ACHN (cell line): ENCODE data around the gene C8G.
A peak's percentile ranks its signal among the peaks of the same experiment; 100 is the strongest.

Experiments
- DNase-seq: peaks from one replicate; pipeline ENCODE4 v3.0.0-alpha.2; 2015
- in situ Hi-C: cut with HindIII; loops from 2 replicates; pipeline ENCODE4 v1.10.0; 2017; ENCODE audit warnings: low sequenced_read_pairs, low pct_ligation_motif_present, low pct_unique_long_range_greater_than_20kb

C8G gene

DNA sequence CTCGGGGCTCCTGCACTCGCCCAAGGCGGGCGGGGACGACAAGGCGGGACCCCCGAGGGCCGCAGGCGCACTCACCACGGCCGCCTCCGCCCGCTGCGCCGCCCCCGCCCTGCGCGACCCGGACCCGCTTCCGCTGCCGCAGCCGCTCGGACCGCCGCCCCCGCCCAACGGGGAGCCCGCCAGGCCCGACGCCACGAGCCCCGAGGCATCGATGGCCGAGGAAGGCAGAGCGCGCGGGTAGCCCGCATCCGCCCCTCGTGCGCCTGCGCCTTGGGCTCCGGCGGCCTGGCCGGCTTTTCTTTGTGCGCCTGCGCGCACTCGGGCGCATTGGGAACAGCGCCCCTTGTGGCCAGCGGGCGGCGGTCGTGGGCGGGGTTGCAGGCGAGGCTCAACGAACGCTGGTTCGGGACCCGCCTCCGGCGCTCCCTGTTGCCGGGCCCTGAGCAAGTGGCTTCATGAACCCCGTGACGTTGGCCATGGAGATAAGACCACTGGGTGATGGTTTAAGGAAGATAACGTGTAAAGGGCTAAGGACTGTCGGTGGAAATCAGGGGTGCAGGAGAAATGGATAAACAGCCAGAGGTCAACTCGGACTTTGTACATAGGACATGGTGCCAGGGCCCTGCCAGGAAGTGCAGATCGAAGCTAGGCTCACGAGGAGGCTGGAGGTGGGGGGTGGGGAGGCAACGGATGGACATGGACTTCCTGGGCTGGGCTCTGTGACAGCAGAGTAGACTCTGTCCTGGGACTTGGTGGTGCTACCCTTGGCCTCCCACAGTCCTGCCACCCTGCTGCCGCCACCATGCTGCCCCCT, at the start of gene C8G, which contains the start of gene FBXW5:
C8G (plus strand) TSS at position 725 of the 814 bp plus-strand sequence; CDS start at position 803, 78 bp downstream.
FBXW5 (minus strand) TSS at position 220 of the 814 bp plus-strand sequence. CDS start 655 bp downstream, outside the sequence.
- in situ Hi-C loops: no loop called here

DNA sequence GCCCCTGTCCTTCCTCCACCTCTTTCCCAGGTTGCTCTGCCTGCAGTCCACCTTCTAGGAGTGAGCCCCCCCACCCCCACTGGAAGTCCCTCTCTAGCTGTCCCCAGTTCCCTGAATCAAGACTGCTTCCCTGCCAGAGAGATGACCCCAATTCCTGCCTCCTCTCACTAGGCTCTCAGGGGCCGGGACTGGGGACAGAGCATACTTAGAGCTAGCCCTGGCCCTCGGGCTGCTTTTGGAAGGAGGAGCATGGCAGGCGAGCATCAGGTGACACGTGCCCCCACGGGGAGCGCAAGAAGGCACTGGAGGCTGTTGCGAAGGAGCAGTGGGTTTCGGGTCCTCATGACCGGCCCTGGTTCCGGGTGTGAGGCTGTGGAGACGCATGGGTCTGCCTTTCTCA, 49.0 kb upstream of the C8G start:
- in situ Hi-C loops: no loop called here
- DNase-seq: no peak

More for the DNA sequence above, at the start of gene C8G, which contains the start of gene FBXW5:
- peak; percentile 91 for DNase-seq

DNA sequence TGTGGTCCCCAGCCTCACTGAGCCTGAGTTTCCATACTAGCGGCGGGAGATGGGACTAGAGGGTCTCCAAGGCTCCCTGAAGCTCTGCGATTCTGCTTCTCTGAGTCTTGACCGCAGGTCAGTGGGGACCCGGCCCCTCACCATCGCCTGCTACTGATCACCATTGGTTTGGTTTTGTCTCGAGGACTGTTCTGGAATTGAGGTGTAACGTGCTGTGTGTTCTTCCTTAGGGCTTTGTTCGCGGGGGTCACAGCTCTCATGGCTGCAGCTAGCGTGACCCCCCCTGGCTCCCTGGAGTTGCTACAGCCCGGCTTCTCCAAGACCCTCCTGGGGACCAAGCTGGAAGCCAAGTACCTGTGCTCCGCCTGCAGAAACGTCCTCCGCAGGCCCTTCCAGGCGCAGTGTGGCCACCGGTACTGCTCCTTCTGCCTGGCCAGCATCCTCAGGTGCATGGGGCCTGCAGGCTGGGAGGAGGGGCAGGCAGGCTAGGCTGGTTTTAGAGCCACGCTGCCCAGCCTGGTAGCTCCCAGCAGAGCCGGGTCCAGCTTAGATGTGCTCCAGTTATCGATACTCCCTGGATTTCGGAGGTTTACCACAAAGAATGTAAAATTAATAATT, 46.5 kb upstream of the C8G start:
- no peak for DNase-seq
- in situ Hi-C loops: no loop called here

DNA sequence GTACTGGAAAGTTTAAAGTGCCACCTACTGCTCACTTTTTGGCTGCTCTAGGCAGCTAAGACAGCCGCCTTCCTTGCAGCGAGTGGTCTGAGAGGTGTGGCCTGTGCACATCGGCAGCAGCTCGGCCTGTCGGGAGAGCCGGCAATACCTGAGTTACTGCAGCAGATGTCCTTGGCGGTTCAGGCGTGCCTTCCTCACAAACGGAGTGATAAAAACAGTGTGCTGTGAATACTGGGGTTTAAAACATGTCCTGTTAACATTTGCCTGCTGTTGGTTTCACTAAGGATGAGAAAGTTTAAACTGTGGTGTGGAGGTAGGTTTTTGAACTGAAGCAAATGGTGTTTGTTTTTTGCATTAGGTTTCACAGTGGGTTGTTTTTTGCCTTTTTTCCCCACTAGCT, 45.8 kb upstream of the C8G start:
- no peak for DNase-seq
- in situ Hi-C loops: no loop called here

DNA sequence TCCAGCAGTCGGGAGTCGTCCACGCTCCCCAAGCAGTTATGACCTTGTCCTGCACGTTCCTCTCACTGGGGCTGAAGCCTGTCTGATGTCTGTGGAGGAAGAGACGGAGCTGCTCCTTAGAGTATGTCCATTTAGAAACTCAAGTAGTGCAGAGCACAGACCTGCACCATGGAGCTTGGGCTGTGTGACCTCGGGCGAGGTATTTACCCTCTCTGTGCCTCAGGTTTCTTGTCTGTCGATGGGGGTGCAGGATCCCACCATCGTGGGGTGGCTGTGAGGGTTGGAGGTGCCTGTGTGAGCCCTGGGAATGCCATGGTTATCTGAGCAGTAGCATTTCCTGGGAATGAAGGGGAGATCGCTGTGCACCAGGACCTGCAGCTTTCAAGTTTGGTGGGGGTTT, 44.5 kb upstream of the C8G start:
- in situ Hi-C loops: no loop called here
- DNase-seq: no peak

DNA sequence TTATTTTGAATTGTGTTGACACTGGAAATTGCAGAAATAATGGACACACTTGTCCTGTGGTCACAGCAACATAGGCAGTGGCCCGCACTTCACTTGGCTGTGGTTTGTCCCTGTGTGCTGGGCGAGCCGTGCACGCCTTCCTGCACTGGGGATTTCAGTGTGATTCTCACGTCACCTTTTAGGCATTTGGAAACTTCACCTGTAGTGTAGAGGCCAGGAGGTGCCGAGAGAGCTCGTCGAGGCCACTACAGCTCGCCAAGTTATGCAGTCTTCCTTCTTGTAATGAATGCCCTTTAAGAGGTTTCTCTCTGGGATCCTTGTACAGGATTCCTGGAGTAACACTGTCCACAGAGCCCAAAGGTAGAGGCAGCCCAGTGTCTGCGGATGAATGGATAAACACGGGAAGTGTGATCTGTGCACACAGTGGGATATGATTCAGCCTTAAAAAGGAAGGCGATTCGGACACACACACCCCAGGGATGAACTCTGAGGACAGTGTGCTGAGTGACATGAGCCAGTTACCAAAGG, 44.0 kb upstream of the C8G start:
- in situ Hi-C loops: no loop called here
- DNase-seq: peak; percentile 48

DNA sequence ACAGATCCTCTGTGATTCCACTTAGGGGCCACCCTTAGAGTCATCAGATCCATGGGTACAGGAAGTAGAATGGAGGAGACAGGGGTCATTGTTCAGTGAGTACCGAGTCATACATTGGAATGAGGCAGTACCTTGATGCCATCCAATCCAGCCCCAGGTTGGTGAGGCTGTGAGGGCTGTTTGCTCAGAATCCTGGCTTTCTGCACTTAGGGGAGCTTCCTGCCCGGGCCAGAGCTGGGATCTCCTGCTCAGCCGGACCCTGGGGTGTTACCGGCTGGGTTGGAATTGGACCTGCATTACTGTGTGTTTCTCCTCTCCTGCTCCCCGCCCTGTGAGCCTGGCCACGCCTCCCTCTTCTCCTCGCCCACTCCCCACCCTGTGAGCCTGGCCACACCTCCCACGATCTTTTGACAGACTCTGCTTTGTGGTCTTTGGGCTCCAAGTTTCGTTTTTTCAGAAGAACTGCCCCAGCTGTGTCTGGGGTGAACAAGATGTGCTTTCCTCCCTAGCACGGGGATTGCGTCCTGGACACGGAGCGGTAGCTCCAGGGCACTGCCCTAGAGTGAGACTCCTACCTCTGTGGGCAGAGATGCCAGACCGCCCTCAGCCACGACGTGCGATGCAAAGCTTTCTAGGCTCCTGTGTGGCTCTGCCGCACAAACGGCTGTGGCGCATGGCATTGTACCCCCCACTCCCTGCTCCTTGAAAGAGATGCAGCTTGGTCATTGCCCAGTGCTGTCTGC, 43.4 kb upstream of the C8G start:
- peak; percentile 80 for DNase-seq
- in situ Hi-C loops: no loop called here

DNA sequence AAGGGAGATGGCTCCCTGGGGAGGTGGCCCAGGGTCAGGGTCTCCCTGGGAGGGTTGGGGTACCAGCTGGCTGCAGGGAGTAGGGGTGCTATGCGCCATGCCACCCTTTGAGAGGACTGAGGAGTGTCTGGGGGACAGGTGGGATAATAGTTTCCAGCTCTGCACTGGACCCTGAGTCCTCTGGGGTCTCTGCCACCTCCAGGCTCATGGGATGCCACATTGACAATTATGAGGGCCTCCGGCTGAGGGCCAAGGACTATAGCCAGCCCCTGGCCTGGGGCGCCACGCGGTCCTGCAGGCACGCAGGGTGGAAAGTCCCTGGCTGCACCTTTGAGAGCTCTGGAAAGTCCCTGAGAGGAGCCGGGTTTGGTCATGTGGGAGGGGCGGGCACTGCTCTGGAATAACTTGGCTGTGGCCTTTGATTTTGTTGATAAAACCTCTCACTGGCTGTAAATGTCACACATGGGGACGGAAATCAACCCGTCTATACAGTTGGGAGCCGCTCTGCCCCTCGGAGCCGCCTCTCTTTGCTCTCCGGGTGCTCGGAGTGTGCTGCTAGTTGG, 42.7 kb upstream of the C8G start:
- in situ Hi-C loops: no loop called here
- peak; percentile 75 for DNase-seq

DNA sequence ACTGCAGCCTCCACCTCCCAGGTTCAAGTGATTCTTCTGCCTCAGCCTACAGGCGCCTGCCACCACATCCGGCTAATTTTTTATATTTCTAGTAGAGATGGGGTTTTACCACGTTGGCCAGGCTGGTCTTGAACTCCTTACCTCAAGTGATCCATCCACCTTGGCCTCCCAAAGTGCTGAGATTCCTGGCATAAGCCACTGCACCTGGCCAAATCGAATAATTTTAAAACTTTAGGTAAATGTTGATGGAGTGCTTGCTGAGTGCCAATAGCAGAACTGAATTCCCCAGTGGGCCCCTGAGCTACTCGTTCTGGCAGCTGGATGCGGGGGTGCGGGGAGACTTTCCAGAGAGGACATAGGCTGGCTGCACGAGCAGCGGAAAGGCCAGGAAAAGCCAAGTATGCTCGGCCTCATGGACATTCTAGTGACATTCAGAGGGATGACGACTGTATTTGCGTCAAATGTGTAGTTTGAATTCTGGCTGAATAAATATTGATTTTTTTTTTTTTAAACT, 41.9 kb upstream of the C8G start:
- in situ Hi-C loops: no loop called here

DNA sequence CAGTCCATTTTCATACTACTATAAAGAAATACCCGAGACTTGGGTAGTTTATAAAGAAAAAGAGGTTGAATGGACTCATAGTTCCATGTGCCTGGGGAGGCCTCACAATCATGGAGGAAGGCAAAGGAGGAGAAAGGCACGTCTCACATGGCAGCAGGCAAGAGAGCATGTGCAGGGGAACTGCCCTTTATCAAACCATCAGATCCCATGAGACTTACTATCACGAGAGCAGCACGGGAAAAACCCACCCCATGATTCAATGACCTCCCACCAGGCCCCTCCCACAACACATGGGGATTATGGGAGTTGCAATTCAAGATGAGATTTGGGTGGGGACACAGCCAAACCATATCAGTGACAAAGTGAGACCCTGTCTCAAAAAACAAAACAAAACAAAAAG, 38.8 kb upstream of the C8G start:
- DNase-seq: no peak
- in situ Hi-C loops: no loop called here

More for the DNA sequence above, 41.9 kb upstream of the C8G start:
- no peak for DNase-seq

DNA sequence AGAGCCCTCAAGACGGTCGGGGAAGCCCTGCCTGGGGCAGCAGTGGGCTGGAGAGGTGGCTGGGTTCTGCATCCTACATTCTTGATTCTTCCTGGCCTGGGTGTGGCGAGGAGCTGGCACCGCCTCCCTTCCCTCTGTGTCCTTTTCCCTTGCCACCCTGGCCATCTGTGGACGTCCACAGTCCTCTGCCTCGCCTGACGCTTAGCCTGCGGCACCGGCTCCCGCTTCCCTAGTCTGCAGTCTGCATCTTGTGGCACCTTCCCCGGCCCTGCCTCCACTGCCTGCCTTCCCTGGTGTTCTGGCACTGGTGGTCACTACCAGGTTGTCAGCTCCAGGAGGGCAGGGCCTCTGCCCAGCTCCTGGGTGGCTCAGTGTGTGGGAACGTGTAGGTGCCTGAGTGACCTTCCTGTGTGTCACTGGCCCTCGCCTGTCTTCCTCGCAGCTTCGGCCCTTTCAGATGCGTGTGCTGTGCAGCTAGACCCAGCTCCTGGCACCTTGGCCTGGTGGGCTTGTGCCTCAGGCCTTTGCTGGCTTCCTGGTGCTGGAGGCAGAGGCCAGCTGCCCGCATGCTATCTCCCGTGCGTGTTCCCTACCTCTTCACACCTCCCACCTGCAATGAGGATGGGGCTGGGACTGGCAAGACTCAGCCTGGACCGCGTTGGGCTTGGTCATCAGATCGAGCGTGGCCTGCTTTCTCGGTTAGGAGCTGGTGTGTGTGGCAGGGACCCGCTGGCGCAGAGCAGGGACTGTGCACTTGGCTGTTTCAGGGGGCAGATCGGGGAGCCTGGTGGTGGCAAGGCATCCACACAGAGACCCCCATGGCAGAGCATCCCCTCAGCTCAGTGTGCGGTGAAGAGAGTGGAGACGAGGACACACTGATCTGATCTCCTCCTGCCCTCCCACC, 37.8 kb upstream of the C8G start:
- no peak for DNase-seq
- in situ Hi-C loops: no loop called here

DNA sequence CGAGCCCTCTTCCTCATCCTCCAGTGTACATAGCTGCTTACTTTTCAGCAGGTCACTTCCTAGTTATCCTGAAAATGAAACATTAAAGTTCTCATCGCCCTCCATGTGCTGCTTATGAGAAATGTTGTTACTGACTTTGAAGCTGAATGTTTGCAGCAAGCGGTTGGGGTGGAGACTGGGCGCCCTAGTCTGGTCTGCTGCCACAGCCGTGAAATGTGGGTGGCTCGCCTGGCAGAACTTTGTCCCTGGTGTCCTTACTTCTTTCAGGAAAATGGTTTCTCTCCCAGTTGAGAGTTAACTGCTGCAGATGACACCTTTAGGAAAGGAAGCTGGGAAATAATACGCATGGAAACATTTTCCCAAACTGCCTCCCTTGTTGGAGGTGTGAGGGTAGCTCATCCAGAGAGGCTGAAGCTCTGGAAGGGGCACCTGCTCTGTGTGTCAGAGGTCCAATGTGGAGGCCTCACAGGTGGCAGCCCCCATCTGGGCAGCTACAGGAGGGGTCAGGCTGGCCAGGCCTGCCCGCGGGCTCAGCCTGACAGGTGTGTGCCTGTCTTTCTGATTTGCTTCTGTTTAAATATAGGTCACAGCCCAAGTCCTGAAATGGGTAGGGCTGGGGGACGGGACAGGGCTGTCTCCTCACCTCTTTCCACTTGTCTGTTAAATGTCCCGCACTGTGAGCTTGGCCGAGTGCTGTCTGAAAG, 34.7 kb upstream of the C8G start:
- no peak for DNase-seq
- in situ Hi-C loops: no loop called here

DNA sequence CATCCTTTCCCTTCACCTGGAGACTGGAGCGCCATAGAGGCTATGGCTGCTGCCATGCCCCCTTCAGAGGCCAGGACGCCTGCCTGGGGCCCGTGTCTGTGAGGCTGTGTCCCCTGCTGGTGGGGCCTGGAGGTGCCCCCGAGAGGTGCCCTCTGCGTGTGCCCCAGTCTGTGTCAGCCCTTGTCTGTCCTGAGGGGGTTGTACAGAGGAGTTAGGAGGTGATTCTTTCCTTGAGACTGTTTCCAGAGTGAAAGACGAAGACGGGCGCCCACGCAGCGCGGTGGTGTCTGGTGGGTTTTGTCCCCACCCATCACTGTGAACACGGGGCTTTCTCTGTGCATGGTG, 34.2 kb upstream of the C8G start:
- in situ Hi-C loops: no loop called here
- no peak for DNase-seq

DNA sequence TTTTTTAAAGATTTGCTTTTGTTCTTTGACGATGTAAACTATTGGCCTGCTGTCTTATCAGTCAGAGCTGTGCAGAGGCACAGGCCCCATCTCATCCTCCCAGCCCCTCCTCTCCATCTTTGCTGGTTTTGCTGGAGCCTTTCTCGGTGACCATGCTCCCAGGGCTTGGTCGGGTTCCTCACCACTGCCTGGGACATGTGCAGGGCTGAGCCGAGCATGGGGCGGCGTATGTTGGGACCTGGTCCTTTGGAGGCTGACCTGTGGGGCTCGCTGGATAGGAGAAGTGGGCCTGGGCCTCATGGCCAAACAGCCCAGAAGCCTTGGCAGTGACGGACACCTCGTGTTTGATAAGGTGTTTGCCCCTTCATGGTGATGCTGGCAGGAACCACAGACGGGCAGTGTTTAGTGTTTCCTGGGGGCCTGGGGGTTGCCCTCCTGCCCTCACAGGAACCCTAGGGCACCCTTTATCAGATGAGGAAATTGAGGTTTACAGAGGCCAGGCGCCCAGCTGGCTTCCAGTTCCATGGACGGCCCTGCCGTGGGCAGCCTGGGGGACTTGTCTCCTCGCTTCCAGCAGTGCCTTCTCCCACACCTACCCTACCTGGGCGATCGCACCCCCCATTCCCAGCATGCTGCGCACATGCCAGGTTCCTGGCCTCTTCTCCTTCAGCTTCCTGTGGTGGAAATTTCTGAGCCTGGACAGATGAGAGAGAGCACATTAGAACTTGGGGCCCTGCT, 31.2 kb upstream of the C8G start:
- in situ Hi-C loops: no loop called here
- DNase-seq: no peak

DNA sequence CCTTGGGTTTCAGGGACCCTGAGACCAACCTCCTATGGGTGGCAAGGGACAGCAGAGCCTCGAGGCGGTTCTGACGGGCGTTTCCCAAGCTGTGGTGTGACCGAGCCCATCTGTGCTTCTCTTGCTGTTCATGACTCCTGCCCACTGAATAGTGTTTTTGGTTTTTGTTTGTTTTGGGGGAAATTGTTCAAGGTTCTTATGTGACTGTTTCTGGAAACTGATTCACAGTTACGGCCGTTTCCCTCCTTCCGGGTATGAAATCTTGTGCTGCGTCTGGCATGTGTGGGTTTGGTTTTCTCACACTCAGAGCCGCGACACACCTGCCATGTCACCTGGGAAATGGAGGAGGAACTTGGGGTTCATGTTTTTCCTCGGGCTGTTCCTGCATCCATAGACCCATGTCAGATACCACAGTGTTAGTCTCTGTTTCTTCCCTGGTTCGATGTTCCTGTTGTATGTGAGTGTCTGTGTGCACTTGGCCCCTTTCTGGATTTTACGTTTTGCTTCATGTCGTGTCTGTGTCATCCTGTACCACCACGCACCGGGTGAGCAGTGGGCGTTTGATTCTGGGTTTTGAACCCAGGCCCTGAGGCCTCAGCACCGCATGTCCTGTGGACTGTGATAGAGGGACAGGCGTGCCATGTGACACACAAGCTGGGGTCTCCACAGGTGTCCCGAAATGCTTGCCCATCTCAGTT, 29.3 kb upstream of the C8G start:
- no peak for DNase-seq
- in situ Hi-C loops: no loop called here
